Neural cell (in vitro differentiated cells): ENCODE results near the gene P2RY14. TPM values are rescaled to one million over a fixed set of nuclear protein-coding genes. Genes with fewer than 3 reads are reported as not detected.

Source experiments
- H2AFZ ChIP-seq: fragments of 200-600, 300-800 bp; sonication (generic), shearing (Covaris generic); 2 replicates; pipeline ENCODE4 v1.6.0; 2014; ENCODE audit warnings: low read depth, mild to moderate bottlenecking, antibody characterized with exemption, low read length, moderate library complexity
- H3F3A ChIP-seq: fragments of 200-600 bp; shearing (Covaris generic); 2 replicates; pipeline ENCODE4 v1.6.1; 2016; ENCODE audit warnings: mild to moderate bottlenecking, moderate library complexity, mixed read lengths, antibody characterized with exemption, low read length; ENCODE audit not compliant: insufficient read depth, poor library complexity, severe bottlenecking
- H3K27ac ChIP-seq: fragments of 200-600, 300-800 bp; sonication (generic), shearing (Covaris generic); 2 replicates; pipeline ENCODE4 v1.5.1; 2014; ENCODE audit warnings: mild to moderate bottlenecking, low read length, moderate library complexity
- H3K27me3 ChIP-seq: fragments of 300-800, 200-600 bp; sonication (generic), shearing (Covaris generic); 2 replicates; pipeline ENCODE4 v1.6.0; 2014; ENCODE audit warnings: mild to moderate bottlenecking, low read depth, low read length, moderate library complexity; ENCODE audit not compliant: insufficient read depth
- H3K36me3 ChIP-seq: fragments of 300-800, 200-600 bp; sonication (generic), shearing (Covaris generic); 2 replicates; pipeline ENCODE4 v1.5.1; 2014; ENCODE audit warnings: mild to moderate bottlenecking, antibody characterized with exemption, low read length, moderate library complexity; ENCODE audit not compliant: insufficient read depth
- H3K4me2 ChIP-seq: fragments of 300-800, 200-600 bp; sonication (generic), shearing (Covaris generic); 2 replicates; pipeline ENCODE4 v1.6.0; 2014; ENCODE audit warnings: mild to moderate bottlenecking, low read length
- H3K4me3 ChIP-seq: fragments of 300-800, 200-600 bp; sonication (generic), shearing (Covaris generic); 2 replicates; pipeline ENCODE4 v1.5.1; 2014; ENCODE audit warnings: mild to moderate bottlenecking, low read length, moderate library complexity
- H3K79me2 ChIP-seq: fragments of 200-600 bp; shearing (Covaris generic); replicated peaks from 2 replicates; pipeline ENCODE4 v1.6.0; 2014; ENCODE audit warnings: mild to moderate bottlenecking, low read length, moderate library complexity; ENCODE audit not compliant: insufficient read depth
- H3K9ac ChIP-seq: fragments of 300-800, 200-600 bp; sonication (generic), shearing (Covaris generic); 2 replicates; pipeline ENCODE4 v1.6.1; 2016; ENCODE audit warnings: mild to moderate bottlenecking, low read length, mixed read lengths
- H3K9me2 ChIP-seq: fragments of 200-600 bp; shearing (Covaris generic); 2 replicates; pipeline ENCODE4 v1.6.1; 2016; ENCODE audit warnings: mild to moderate bottlenecking, low read length, mixed read lengths; ENCODE audit not compliant: insufficient read depth
- H3K9me3 ChIP-seq: fragments of 200-600, 300-800 bp; sonication (generic), shearing (Covaris generic); 2 replicates; pipeline ENCODE4 v1.6.1; 2016; ENCODE audit warnings: mild to moderate bottlenecking, mixed run types, low read length, moderate library complexity, mixed read lengths
- H4K20me1 ChIP-seq: fragments of 200-600 bp; shearing (Covaris generic); 2 replicates; pipeline ENCODE4 v1.6.1; 2016; ENCODE audit warnings: mild to moderate bottlenecking, mixed run types; ENCODE audit not compliant: insufficient read depth
- CTCF ChIP-seq: fragments of 450-650 bp; IDR thresholded peaks from 2 replicates; pipeline ENCODE4 v1.5.1; 2014; ENCODE audit warnings: antibody characterized with exemption, mild to moderate bottlenecking, moderate library complexity; ENCODE audit not compliant: poor library complexity, severe bottlenecking
- EP300 ChIP-seq: fragments of 450-650 bp; conservative IDR thresholded peaks from 2 replicates; pipeline ENCODE4 v1.6.1; 2014; ENCODE audit warnings: antibody characterized with exemption, mild to moderate bottlenecking, moderate library complexity; ENCODE audit not compliant: poor library complexity, severe bottlenecking
- MXI1 ChIP-seq: fragments of 450-650 bp; conservative IDR thresholded peaks from 2 replicates; pipeline ENCODE4 v1.6.1; 2014; ENCODE audit warnings: antibody characterized with exemption, mild to moderate bottlenecking; ENCODE audit not compliant: poor library complexity, severe bottlenecking
- POLR2AphosphoS5 ChIP-seq: IDR thresholded peaks from 2 replicates; pipeline ENCODE4 v1.6.1; 2012
- RAD21 ChIP-seq: fragments of 450-650 bp; conservative IDR thresholded peaks from 2 replicates; pipeline ENCODE4 v1.6.1; 2014; ENCODE audit warnings: antibody characterized with exemption, mild to moderate bottlenecking, moderate library complexity
- REST ChIP-seq: IDR thresholded peaks from 2 replicates; pipeline ENCODE4 v1.6.1; 2012; ENCODE audit warnings: borderline replicate concordance
- SMC3 ChIP-seq: fragments of 450-650 bp; conservative IDR thresholded peaks from 2 replicates; pipeline ENCODE4 v1.6.1; 2014; ENCODE audit warnings: antibody characterized with exemption, mild to moderate bottlenecking, moderate library complexity; ENCODE audit not compliant: poor library complexity
- polyA plus RNA-seq: library from polyadenylated mRNA; depleted of rRNA; stranded (reverse); fragments of >200 nt; gene quantifications from 2 replicates; pipeline ENCODE4 v1.2.3, GENCODE V29; 2014

Gene P2RY14
- polyA plus RNA-seq, 1 donor from 2014 or later = not detected

- Histone ChIP-seq H3K79me2 (no peaks in the 10 kb centered on the region), H3K9me3 (no peaks in the 10 kb centered on the region), H3K27me3 (no peaks in the 10 kb centered on the region), H4K20me1 (peaks cover 4% of the 10 kb centered on the region), H3K9me2 (no peaks in the 10 kb centered on the region), H3K9ac (no peak overlapping the region), H2AFZ (no peak overlapping the region), H3K4me2 (no peak overlapping the region), H3K36me3 (peaks cover 5% of the 10 kb centered on the region), H3F3A (no peaks in the 10 kb centered on the region), H3K27ac (no peak overlapping the region), H3K4me3 (no peak overlapping the region)
- TF ChIP-seq RAD21 (no peak), POLR2AphosphoS5 (no peak)
Measured at GRCh38 chr3:151228666-151229040, 49.7 kb downstream of the P2RY14 start.

GRCh38 chr3:151227807-151228665 is 50.3 kb downstream of the P2RY14 start:
- TF ChIP-seq SMC3 (peak; percentile 81), RAD21 (peak; percentile 87), EP300 (no peak), POLR2AphosphoS5 (no peak), REST (no peak), CTCF (peak; percentile 88), MXI1 (no peak)
- no peak overlapping the region for H2AFZ ChIP-seq
- H3K4me2 ChIP-seq = no peak overlapping the region
- no peak overlapping the region for H3K27ac ChIP-seq
- H3K9me3 ChIP-seq = no peaks in the 10 kb centered on the region
- peaks cover 5% of the 10 kb centered on the region for H3K36me3 ChIP-seq
- no peaks in the 10 kb centered on the region for H3K79me2 ChIP-seq
- no peak overlapping the region for H3K4me3 ChIP-seq
- peaks cover 4% of the 10 kb centered on the region for H4K20me1 ChIP-seq
- no peaks in the 10 kb centered on the region for H3K9me2 ChIP-seq
- no peaks in the 10 kb centered on the region for H3K27me3 ChIP-seq
- H3K9ac ChIP-seq = no peak overlapping the region
- H3F3A ChIP-seq = no peaks in the 10 kb centered on the region

- no peak overlapping the region for H3K4me2 ChIP-seq
- H3K27ac ChIP-seq = no peak overlapping the region
- no peak for TF ChIP-seq RAD21
- no peak for TF ChIP-seq POLR2AphosphoS5
- H3K9me2 ChIP-seq = no peaks in the 10 kb centered on the region
- H2AFZ ChIP-seq = no peak overlapping the region
- H3K27me3 ChIP-seq = no peaks in the 10 kb centered on the region
- H3K36me3 ChIP-seq = peaks cover 5% of the 10 kb centered on the region
- no peaks in the 10 kb centered on the region for H3K9me3 ChIP-seq
- no peak overlapping the region for H3K9ac ChIP-seq
- H3F3A ChIP-seq = no peaks in the 10 kb centered on the region
- no peaks in the 10 kb centered on the region for H3K79me2 ChIP-seq
- no peak overlapping the region for H3K4me3 ChIP-seq
- peaks cover 4% of the 10 kb centered on the region for H4K20me1 ChIP-seq
Measured at GRCh38 chr3:151227266-151227806, 51.0 kb downstream of the P2RY14 start.
